Neural progenitor cell (in vitro differentiated cells): Measurements from ENCODE around the gene CDC42BPG.

ENCODE experiments used
- CTCF ChIP-seq: fragments of 200-600 bp; sonication (generic); IDR thresholded peaks from 2 replicates; pipeline ENCODE4 v1.5.1; 2017; ENCODE audit warnings: antibody characterized with exemption, mild to moderate bottlenecking
- EZH2 ChIP-seq: fragments of 200-600 bp; sonication (generic); IDR thresholded peaks from 2 replicates; pipeline ENCODE4 v1.6.1; 2017; ENCODE audit warnings: antibody characterized with exemption, mild to moderate bottlenecking, moderate library complexity
- EZH2phosphoT487 ChIP-seq: fragments of 200-600 bp; sonication (generic); IDR thresholded peaks from 2 replicates; pipeline ENCODE4 v1.6.1; 2017; ENCODE audit warnings: antibody characterized with exemption

DNA sequence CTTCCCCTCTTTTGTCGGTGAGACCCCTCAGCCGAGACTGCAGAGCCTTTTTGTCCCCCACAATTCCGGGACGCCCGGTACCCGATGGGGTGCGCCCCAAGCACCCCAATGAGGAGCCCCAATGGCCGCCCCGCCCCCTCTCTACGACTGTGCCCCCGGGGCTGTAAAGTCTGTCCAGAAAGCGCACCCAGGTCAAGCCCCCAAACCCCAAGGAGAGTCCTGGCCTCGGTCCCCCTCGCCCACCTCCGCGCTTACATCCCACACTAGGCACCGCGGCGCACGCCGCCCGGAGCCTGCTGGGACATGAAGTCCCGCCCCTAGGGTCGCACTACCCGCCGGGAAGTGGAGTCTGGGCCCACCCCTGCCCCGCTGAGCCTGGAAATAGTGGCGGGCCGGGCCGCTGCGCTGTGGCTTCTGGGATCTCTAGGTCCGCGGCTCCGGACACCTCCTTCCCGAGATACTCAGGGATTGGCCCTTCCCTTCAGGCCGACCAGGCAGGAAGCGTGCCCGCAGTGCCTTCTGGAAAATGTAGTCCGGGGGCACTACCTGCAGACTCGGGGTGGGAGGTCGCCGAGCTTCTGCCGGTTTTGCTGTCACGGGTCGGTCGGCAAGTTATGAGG is 34.1 kb downstream of the CDC42BPG start, which contains the start of gene MEN1:
- TF ChIP-seq CTCF = no peak
- TF ChIP-seq EZH2 = no peak
- TF ChIP-seq EZH2phosphoT487 = no peak
